Testis (tissue), 3 donors: ENCODE data around the gene SOX6. TPM values are rescaled to one million over a fixed set of nuclear protein-coding genes. Genes with fewer than 3 reads are reported as not detected.

ENCODE experiments used
- DNase-seq: peaks from one replicate; pipeline ENCODE4 v3.0.0-alpha.2; 2019
- H3K27ac ChIP-seq, 2 donors: fragments of 200-600 bp; sonication (generic); one replicate each; pipeline ENCODE4 v1.5.1; 2019
- H3K27me3 ChIP-seq: fragments of 200-600 bp; sonication (generic); one replicate; pipeline ENCODE4 v1.5.1; 2019
- H3K36me3 ChIP-seq: fragments of 200-600 bp; sonication (generic); one replicate; pipeline ENCODE4 v1.5.1; 2017; ENCODE audit warnings: low read depth; ENCODE audit errors: missing control alignments
- H3K4me1 ChIP-seq: fragments of 200-600 bp; sonication (generic); one replicate; pipeline ENCODE4 v1.5.1; 2019
- H3K4me3 ChIP-seq, 2 donors: fragments of 200-600 bp; sonication (generic); one replicate each; pipeline ENCODE4 v1.5.1; 2017 to 2019
- H3K9me3 ChIP-seq: fragments of 200-600 bp; sonication (generic); one replicate; pipeline ENCODE4 v1.5.1; 2017
- POLR2A ChIP-seq: fragments of 450-650 bp; IDR thresholded peaks from one replicate; pipeline ENCODE4 v1.6.1; 2017; ENCODE audit warnings: antibody characterized with exemption, mild to moderate bottlenecking, moderate library complexity
- WGBS, 2 donors: methylation state at CpG; one replicate each; pipeline ENCODE4 v1.1.5; 2018; 5-methylcytosine and 5-hydroxymethylcytosine counted together
- intact Hi-C: fragments of 100-400 bp; cut with DNase I; formaldehyde crosslinking; loops from one replicate; pipeline ENCODE4 v1.15.1; 2023; ENCODE audit warnings: low total_unique reads
- polyA plus RNA-seq: library from polyadenylated mRNA; stranded (reverse); fragments of 350-450 nt; fragmentation: Illumina TruSeq; extraction: RNeasy Lipid Tissue Mini Kit (QIAGEN cat#74804); gene quantifications from one replicate; pipeline ENCODE4 v1.2.3, GENCODE V29; 2014; ENCODE audit warnings: low read depth, low replicate concordance; ENCODE audit not compliant: insufficient read depth
- total RNA-seq, 2 donors: library from RNA; depleted of rRNA; stranded (reverse); fragments of >200 nt; gene quantifications; one replicate each; pipeline ENCODE4 v1.2.3, GENCODE V29; 2016
- TF ChIP-seq, protein P1 (sequence below), 3 experiments: fragments of 450-650 bp in 2 of 3; fragments of 200-600 bp in 1 of 3; sonication (generic) in 1 of 3; IDR thresholded peaks; one replicate each; pipeline ENCODE4 v1.5.1; 2016 to 2019; ENCODE audit warnings: antibody characterized with exemption in 3 of 3, mild to moderate bottlenecking in 2 of 3, moderate library complexity in 1 of 3

Gene SOX6
- total and polyA plus RNA-seq, 3 donors from 2014 or later, result 39.6 to 74.0 (median 52.3) TPM

- intact Hi-C loops, result no loop called here
- WGBS, 2 donors, result 83 to 96% methylated on average over 2 of the region's 2 CpGs
- no peaks in the 10 kb centered on the region for H3K9me3 ChIP-seq
- H3K4me1 ChIP-seq, result no peaks in the 10 kb centered on the region
- no peak overlapping the region for H3K4me3 ChIP-seq
- no peaks in the 10 kb centered on the region for H3K27me3 ChIP-seq
- DNase-seq, result no peak
- TF ChIP-seq, protein P1, sequence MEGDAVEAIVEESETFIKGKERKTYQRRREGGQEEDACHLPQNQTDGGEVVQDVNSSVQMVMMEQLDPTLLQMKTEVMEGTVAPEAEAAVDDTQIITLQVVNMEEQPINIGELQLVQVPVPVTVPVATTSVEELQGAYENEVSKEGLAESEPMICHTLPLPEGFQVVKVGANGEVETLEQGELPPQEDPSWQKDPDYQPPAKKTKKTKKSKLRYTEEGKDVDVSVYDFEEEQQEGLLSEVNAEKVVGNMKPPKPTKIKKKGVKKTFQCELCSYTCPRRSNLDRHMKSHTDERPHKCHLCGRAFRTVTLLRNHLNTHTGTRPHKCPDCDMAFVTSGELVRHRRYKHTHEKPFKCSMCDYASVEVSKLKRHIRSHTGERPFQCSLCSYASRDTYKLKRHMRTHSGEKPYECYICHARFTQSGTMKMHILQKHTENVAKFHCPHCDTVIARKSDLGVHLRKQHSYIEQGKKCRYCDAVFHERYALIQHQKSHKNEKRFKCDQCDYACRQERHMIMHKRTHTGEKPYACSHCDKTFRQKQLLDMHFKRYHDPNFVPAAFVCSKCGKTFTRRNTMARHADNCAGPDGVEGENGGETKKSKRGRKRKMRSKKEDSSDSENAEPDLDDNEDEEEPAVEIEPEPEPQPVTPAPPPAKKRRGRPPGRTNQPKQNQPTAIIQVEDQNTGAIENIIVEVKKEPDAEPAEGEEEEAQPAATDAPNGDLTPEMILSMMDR (IDR thresholded peaks at IDR 0.05), result no peak
- no peak for TF ChIP-seq POLR2A
- no peaks in the 10 kb centered on the region for H3K36me3 ChIP-seq
- H3K27ac ChIP-seq, result no peak overlapping the region
Observed at GRCh38 chr11:16182553-16182952, 173.8 kb downstream of the SOX6 start.

- H3K4me3 ChIP-seq, result no peak overlapping the region
- H3K36me3 ChIP-seq, result no peaks in the 10 kb centered on the region
- TF ChIP-seq, protein P1 (IDR thresholded peaks at IDR 0.05), result no peak
- TF ChIP-seq POLR2A, result no peak
- no peaks in the 10 kb centered on the region for H3K4me1 ChIP-seq
- H3K27me3 ChIP-seq, result no peaks in the 10 kb centered on the region
- no peak overlapping the region for H3K27ac ChIP-seq
- intact Hi-C loops, result no loop called here
- no peak for DNase-seq
- 76 to 86% methylated on average over 1 of the region's 1 CpG for WGBS, 2 donors
- no peaks in the 10 kb centered on the region for H3K9me3 ChIP-seq
Observed at GRCh38 chr11:16180868-16181267, 175.5 kb downstream of the SOX6 start.

GRCh38 chr11:16179676-16180075, 176.7 kb downstream of the SOX6 start:
- Histone ChIP-seq H3K9me3 (no peaks in the 10 kb centered on the region), H3K36me3 (no peaks in the 10 kb centered on the region), H3K27me3 (no peaks in the 10 kb centered on the region), H3K27ac (no peak overlapping the region), H3K4me1 (no peaks in the 10 kb centered on the region), H3K4me3 (no peak overlapping the region)
- no peak for DNase-seq
- TF ChIP-seq POLR2A, result no peak
- TF ChIP-seq, protein P1 (IDR thresholded peaks at IDR 0.05), result no peak
- WGBS, 2 donors, result 80 to 88% methylated on average over 3 of the region's 3 CpGs
- intact Hi-C loops, result no loop called here

DNA sequence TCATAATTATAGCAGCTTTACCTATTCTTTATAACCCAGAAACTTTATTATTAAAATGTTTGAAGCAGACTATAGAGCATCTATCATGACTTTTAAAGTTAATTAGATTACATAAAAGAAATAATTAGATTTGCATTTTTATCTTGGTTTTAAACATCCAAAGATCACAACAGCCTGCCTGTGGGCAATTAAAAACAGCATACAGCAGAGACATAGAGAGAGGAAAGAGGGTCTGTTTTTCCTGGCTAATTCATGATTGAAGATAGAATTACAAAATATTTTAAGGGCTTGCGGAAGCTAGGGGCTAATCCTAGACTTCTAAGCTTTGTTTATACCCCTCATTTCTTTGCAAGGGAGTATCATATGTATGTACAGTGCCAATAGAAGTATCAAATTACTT, 178.1 kb downstream of the SOX6 start:
- H3K4me1 ChIP-seq, result no peaks in the 10 kb centered on the region
- intact Hi-C loops, result no loop called here
- H3K4me3 ChIP-seq, result no peak overlapping the region
- no peak for TF ChIP-seq POLR2A
- TF ChIP-seq, protein P1 (IDR thresholded peaks at IDR 0.05), result no peak
- DNase-seq, result no peak
- 94 to 95% methylated on average over 1 of the region's 1 CpG for WGBS, 2 donors
- H3K27ac ChIP-seq, result no peak overlapping the region
- H3K36me3 ChIP-seq, result no peaks in the 10 kb centered on the region
- H3K9me3 ChIP-seq, result no peaks in the 10 kb centered on the region
- H3K27me3 ChIP-seq, result no peaks in the 10 kb centered on the region

DNA sequence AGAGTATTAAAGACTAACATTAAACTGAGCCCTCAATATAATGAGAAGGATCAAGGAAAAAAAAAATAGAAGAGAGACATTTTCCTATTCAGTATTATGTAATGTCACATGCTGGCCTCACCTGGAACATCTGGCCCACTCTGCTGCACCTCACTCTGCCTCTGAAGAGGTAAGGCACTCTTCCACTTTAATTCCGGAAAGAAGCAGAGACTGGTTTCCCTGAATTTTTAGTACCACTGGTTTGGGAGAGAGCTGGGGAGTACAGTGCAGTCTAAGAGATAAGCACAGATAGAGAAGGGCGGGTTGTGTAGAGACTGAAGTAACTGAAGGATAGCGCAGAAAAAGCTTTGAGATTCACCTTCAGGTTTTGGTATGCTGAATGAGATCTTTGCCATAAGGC, 178.7 kb downstream of the SOX6 start:
- Histone ChIP-seq H3K27ac (no peak overlapping the region), H3K9me3 (no peaks in the 10 kb centered on the region), H3K27me3 (no peaks in the 10 kb centered on the region), H3K4me1 (no peaks in the 10 kb centered on the region), H3K4me3 (no peak overlapping the region), H3K36me3 (no peaks in the 10 kb centered on the region)
- 80 to 81% methylated on average over 3 of the region's 3 CpGs for WGBS, 2 donors
- no peak for TF ChIP-seq POLR2A
- TF ChIP-seq, protein P1 (IDR thresholded peaks at IDR 0.05), result no peak
- no peak for DNase-seq
- intact Hi-C loops, result no loop called here
